Ishikawa (cell line): Measurements from ENCODE around the gene MARS1.

ENCODE experiments used
- CEBPB ChIP-seq: IDR thresholded peaks from 2 replicates; pipeline ENCODE4 v1.6.1; 2012
- CREB1 ChIP-seq: IDR thresholded peaks from 2 replicates; pipeline ENCODE4 v1.6.1; 2012; ENCODE audit warnings: low read depth
- EGR1 ChIP-seq: IDR thresholded peaks from 2 replicates; pipeline ENCODE4 v1.6.1; 2012
- EP300 ChIP-seq: IDR thresholded peaks from 2 replicates; pipeline ENCODE4 v1.6.1; 2012; ENCODE audit warnings: borderline replicate concordance
- FOXM1 ChIP-seq: IDR thresholded peaks from 2 replicates; pipeline ENCODE4 v1.6.1; 2012; ENCODE audit warnings: low read depth, borderline replicate concordance
- MAX ChIP-seq: IDR thresholded peaks from 2 replicates; pipeline ENCODE4 v1.6.1; 2012
- NFIC ChIP-seq: IDR thresholded peaks from 2 replicates; pipeline ENCODE4 v1.6.1; 2012
- RAD21 ChIP-seq: IDR thresholded peaks from 2 replicates; pipeline ENCODE4 v1.6.1; 2012; ENCODE audit warnings: low read depth
- REST ChIP-seq: IDR thresholded peaks from 2 replicates; pipeline ENCODE4 v1.6.1; 2012; ENCODE audit warnings: low read depth, mild to moderate bottlenecking
- TAF1 ChIP-seq: IDR thresholded peaks from 2 replicates; pipeline ENCODE4 v1.6.1; 2012; ENCODE audit warnings: low read depth, mild to moderate bottlenecking
- TCF12 ChIP-seq: IDR thresholded peaks from 2 replicates; pipeline ENCODE4 v1.6.1; 2012; ENCODE audit warnings: low read depth
- TEAD4 ChIP-seq: IDR thresholded peaks from 2 replicates; pipeline ENCODE4 v1.6.1; 2012
- USF1 ChIP-seq: IDR thresholded peaks from 2 replicates; pipeline ENCODE4 v1.6.1; 2012
- YY1 ChIP-seq: IDR thresholded peaks from 2 replicates; pipeline ENCODE4 v1.6.1; 2012; ENCODE audit warnings: low read depth
- ZBTB7A ChIP-seq: IDR thresholded peaks from 2 replicates; pipeline ENCODE4 v1.6.1; 2012; ENCODE audit warnings: low read depth

MARS1 gene

GRCh38 chr12:57451233-57451778, 36.6 kb upstream of the MARS1 start:
- TF ChIP-seq TEAD4 (no peak), TAF1 (no peak), NFIC (no peak), CEBPB (no peak), MAX (no peak), TCF12 (no peak), CREB1 (no peak), EP300 (no peak)

- TF ChIP-seq NFIC = no peak
Observed at GRCh38 chr12:57452181-57452936, 35.5 kb upstream of the MARS1 start.

GRCh38 chr12:57452937-57453509, 34.8 kb upstream of the MARS1 start:
- TF ChIP-seq TAF1 (no peak), RAD21 (peak; percentile 99)

GRCh38 chr12:57454213-57454565, 33.7 kb upstream of the MARS1 start:
- no peak for TF ChIP-seq TCF12

GRCh38 chr12:57454566-57455373, 33.1 kb upstream of the MARS1 start, which contains the start of gene INHBE:
TSS of gene INHBE (plus strand) at chr12:57455307. CDS start at chr12:57455537, 230 bp downstream.
- TF ChIP-seq FOXM1 (no peak), TAF1 (no peak), TCF12 (peak; percentile 80; the same call in 1 of the 2 replicates), YY1 (0 out of 2 replicates have a peak, but pooled peaks have one; percentile 17), NFIC (peak; percentile 33), EGR1 (no peak), CREB1 (no peak), TEAD4 (no peak), ZBTB7A (no peak; the same call in 1 of the 2 replicates), REST (no peak), CEBPB (peak; percentile 92), USF1 (no peak), RAD21 (no peak), MAX (peak; percentile 82), EP300 (no peak; the same call in 1 of the 2 replicates)

- no peak for TF ChIP-seq TCF12
- no peak for TF ChIP-seq YY1
- TF ChIP-seq RAD21 = no peak
- TF ChIP-seq MAX = peak; percentile 19; the same call in 1 of the 2 replicates
Observed at GRCh38 chr12:57455374-57456144, 32.3 kb upstream of the MARS1 start.

GRCh38 chr12:57456145-57456700, 31.6 kb upstream of the MARS1 start:
- TF ChIP-seq CEBPB = no peak
- TF ChIP-seq ZBTB7A = no peak
- TF ChIP-seq RAD21 = peak; percentile 52; the same call in 1 of the 2 replicates
- peak; percentile 33; the same call in 1 of the 2 replicates for TF ChIP-seq TEAD4
- TF ChIP-seq MAX = peak; percentile 67
